GM12873 (cell line): Measurements from ENCODE around the gene PRR23B.

Source experiments
- CTCF ChIP-seq: IDR thresholded peaks from 2 replicates; pipeline ENCODE4 v1.5.1; 2012; ENCODE audit warnings: low read depth, mild to moderate bottlenecking, moderate library complexity, low read length, control low read depth; ENCODE audit not compliant: insufficient read depth; ENCODE audit errors: missing control alignments

The PRR23B gene

GRCh38 chr3:138971766-138972320 is 48.9 kb downstream of the PRR23B start:
- TF ChIP-seq CTCF: no peak
